Measurements from ENCODE around the gene NYAP1.

- TF ChIP-seq CTCF (IDR thresholded peaks at IDR 0.05) (no peak), POLR2A (IDR thresholded peaks at IDR 0.05) (no peak)
Measured at GRCh38 chr7:100457033-100457432, 26.7 kb upstream of the NYAP1 start.
